22Rv1 (cell line): ENCODE results near the gene TRAM2.

Experiments used
- CTCF ChIP-seq: fragments of 450-650 bp; IDR thresholded peaks from 2 replicates; pipeline ENCODE4 v1.5.1; 2017; ENCODE audit warnings: mild to moderate bottlenecking
- ZFX ChIP-seq: fragments of 450-650 bp; IDR thresholded peaks from 2 replicates; pipeline ENCODE4 v1.6.1; 2017; ENCODE audit warnings: antibody characterized with exemption, borderline replicate concordance

- no peak for TF ChIP-seq CTCF
- no peak for TF ChIP-seq ZFX
Measured at GRCh38 chr6:52570291-52570700, 6.6 kb downstream of the TRAM2 start.
